DMS153 treated with DMSO at 0.1 percent for 48 hours (cell line): Measurements from ENCODE around the gene ATAD2B.
"Not testable (repeated sequence)": the region's sequence is repeated elsewhere in the genome, so short reads cannot be mapped to it uniquely, and the experiment has no call there.

Experiments used
- DNase-seq: peaks from one replicate; lab custom pipeline; 2025; ENCODE audit not compliant: unreplicated experiment; lab: John Stamatoyannopoulos, UW

Gene ATAD2B

DNA sequence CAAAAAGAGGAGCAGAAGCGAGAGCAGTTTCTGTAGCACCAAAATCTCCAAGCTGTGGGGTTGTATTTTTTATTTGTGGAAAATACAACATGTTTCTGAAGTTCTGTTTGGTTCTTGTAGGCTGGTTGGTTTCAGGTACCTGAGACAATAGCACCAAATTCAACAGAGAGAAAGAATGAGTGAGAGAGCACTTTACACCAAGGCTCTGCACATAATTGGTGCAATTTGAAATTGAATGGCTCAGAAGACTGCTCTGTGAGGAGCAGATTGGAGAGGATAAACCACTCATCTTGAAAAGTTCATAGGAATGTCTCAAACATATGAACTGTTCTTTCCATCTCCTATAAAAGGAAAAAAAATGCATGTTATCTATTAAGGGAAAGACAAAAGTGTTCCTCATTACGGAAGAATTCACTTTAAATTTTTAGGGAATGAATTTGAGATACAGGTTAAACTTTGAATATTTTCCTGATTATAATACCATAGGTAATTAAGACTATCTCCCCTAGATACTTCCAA lies 175.1 kb downstream of the ATAD2B start:
- DNase-seq = no peak

DNA sequence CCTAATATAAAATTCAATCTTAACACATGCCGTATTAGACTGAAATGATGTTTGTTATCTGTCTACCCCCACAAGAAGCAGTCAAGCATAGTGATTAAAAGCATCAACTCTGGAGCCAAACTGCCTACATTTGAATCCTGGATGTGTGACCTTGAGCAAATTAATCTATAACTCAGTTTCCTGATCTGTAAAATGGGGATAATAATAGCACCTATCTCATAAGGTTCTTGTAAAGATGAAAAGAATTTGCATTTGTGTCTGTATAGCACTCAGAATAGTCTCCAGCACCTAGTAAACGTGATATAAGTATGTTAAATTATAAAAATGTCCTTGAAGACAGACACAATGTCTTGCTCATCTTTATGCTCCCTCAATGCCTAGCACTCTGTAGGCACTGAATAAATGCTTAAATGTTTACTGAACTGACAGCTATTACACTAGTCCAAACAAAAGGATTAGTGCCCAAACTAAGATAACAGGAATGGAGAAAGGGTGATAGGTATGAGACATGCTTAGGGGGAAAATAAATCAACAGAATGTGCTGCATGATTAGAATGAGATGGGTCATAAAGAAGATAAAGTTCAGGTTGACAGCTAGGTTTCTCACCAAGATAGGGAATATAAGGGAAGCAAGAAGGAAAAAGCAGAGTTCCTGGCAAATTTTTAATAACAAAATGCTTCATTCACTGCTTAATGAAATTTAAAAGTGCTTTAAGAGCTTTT lies 180.6 kb downstream of the ATAD2B start:
- no peak for DNase-seq

- DNase-seq = no peak
Observed at GRCh38 chr2:23745726-23746105, 181.2 kb downstream of the ATAD2B start.

- DNase-seq = no peak
Observed at GRCh38 chr2:23745068-23745725, 181.7 kb downstream of the ATAD2B start.

DNA sequence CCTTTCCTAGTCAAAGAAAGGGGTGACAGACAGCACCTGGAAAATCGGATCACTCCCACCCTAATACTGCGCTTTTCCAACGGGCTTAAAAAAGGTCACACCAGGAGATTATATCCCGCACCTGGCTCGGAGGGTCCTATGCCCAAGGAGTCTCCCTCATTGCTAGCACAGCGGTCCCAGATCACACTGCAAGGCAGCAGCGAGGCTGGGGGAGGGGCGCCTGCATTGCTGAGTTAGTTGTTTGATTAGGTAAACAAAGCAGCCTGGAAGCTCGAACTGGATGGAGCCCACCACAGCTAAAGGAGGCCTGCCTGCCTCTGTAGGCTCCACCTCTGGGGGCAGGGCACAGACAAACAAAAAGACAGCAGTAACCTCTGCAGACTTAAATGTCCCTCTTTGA lies 190.1 kb downstream of the ATAD2B start:
- DNase-seq = not testable (repeated sequence)

DNA sequence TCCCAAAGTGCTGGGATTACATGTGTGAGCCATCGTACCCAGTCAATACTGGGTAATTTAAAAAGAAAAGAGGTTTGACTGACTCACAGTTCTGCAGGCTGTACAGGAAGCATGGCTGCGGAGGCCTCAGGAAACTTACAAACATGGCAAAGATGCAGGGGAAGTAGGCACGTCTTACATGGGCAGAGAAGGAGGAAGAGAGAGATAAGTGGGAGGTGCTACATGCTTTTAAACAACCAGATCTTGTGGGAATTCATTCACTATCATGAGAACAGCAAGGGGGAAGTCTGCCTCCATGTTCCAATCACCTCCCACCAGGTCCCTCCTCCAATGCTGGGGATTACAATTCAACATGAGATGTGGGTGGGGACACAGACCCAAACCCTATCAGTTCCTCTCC lies 192.5 kb downstream of the ATAD2B start:
- DNase-seq = no peak

DNA sequence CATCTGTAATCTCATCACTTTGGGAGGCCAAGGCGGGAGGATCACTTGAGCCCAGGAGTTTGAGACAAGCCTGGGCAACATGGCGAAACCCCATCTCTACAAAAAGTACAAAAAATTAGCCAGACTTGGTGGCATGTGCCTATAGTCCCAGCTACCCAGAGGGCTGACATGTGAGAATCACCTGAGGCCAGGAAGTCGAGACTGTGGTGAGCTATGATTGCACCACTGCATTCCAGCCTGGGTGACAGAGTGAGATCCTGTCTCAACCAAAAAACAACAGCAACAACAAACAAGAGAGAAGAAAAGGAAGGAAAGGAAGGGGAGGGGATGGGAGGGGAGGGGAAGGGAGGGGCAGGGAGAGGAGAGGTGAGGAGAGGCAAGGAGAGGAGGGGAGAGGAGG lies 203.9 kb downstream of the ATAD2B start:
- not testable (repeated sequence) for DNase-seq

DNA sequence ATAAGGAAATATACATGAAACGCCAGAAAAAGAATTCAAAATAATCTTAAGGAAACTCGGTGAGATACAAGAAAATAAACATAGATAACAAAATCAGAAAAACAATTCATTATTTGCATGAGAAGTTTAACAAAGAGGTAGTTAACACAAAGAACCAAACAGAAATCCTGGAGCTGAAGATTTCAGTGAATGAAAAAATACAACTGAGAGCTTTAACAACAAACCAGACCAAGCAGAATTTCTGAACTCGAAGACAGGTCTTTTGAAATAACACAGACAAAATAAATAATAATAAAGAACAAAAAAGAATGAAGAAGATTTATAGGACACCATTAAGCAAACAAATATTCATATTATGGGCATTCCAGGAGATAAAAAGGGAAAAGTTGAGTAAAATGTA lies 204.7 kb downstream of the ATAD2B start:
- no peak for DNase-seq

- DNase-seq = no peak
Observed at GRCh38 chr2:23721454-23721826, 205.5 kb downstream of the ATAD2B start.

DNA sequence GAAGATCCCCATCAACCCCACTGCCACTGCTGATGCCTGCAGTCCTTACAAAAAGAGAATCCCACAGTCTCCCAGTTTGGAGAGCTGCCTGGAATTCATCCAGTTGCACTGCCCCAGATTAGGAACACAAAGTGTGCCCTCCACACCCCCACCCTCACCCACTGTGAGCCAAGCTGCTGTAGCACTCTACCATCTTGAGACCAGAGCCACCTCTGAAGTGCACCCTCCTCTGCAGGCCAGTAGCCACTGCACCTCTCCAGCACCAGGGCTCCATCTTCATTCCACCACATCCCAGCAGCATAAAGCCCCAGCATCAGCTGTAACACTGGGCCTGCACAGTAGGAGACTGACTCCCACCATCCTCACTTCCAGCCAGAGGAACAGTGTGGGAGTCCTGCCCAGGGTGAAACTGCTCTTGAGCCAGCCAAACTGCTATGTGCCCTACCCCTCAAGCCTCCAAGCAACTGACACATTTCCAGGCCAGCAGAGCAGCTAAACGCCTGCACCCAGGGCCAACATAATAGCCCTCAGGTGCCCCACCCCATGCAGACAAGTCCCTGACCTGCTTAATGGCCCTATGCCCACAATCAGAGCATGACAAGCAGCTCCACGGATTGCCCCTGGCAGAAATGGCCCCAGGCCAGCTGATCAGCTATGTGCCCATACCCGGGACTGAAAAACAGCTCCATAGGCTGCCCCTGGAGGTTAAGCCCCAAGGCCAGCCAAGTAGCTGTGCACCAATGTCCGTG lies 206.0 kb downstream of the ATAD2B start:
- DNase-seq = no peak

GRCh38 chr2:23719716-23720115 lies 207.2 kb downstream of the ATAD2B start:
- DNase-seq = no peak

GRCh38 chr2:23718931-23719700 lies 207.8 kb downstream of the ATAD2B start:
- no peak for DNase-seq

GRCh38 chr2:23713351-23713750 lies 213.6 kb downstream of the ATAD2B start:
- DNase-seq = no peak

- no peak for DNase-seq
Observed at GRCh38 chr2:23712756-23713151, 214.2 kb downstream of the ATAD2B start.

- DNase-seq = no peak
Observed at GRCh38 chr2:23711979-23712755, 214.8 kb downstream of the ATAD2B start.

GRCh38 chr2:23709311-23709710 lies 217.6 kb downstream of the ATAD2B start:
- no peak for DNase-seq

- DNase-seq = no peak
Observed at GRCh38 chr2:23708771-23709170, 218.2 kb downstream of the ATAD2B start.

GRCh38 chr2:23707096-23707495 lies 219.8 kb downstream of the ATAD2B start:
- DNase-seq = no peak

DNA sequence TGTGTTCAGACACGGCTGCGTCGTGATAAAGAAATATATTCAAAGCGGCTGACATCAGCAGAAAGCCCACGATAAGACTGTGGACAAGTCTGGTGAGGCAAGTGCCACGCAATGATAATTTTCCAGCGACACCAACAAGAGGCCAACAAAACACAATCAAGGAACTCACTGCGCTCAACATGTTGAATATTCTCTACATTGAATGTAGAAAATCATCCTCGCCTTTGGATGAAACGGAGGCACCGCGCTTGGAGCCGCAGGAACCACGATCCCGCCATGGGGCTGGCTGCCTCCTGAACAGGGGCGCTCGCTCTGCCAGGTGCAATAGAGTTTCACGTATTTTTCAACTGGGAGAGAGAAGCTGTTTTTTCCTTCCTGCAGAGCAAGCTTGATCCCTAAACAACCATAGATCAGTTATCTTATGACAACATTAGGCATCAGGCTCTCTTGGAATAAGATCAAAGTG lies 220.3 kb downstream of the ATAD2B start:
- no peak for DNase-seq
